ENCODE data around the gene ZNF683. TPM values are rescaled to one million over a fixed set of nuclear protein-coding genes. Genes with fewer than 3 reads are reported as not detected.

ZNF683 gene
- total and polyA plus RNA-seq, 9 of the 15 experiments (the other 6 are each of a cell fraction or from before 2014, with no cell fraction given), result not detected

- TF ChIP-seq AFF4 (CRISPR knock-in tag; IDR thresholded peaks at IDR 0.05), result 0 out of 2 replicates have a peak, but pooled peaks have one; percentile 2
- TF ChIP-seq RREB1 (CRISPR knock-in tag; IDR thresholded peaks at IDR 0.05), result no peak
- TF ChIP-seq MGA (IDR thresholded peaks at IDR 0.05), result no peak
- TF ChIP-seq ZNF583 (CRISPR knock-in tag; IDR thresholded peaks at IDR 0.05), result no peak
Observed at GRCh38 chr1:26378879-26379251, 6.3 kb upstream of the ZNF683 start (continued).
